ENCODE data around the gene NRXN3. TPM values are rescaled to one million over a fixed set of nuclear protein-coding genes. Genes with fewer than 3 reads are reported as not detected.
A peak's percentile ranks its signal among the peaks of the same experiment; 100 is the strongest.

NRXN3 gene
- total RNA-seq, 1 donor from 2014 or later: 5.9 TPM

- Mint-ChIP-seq H3K4me3 (no peak overlapping the region), H3K4me1 (peaks cover 12% of the 10 kb centered on the region), H3K27me3 (ENCODE audit: insufficient read depth, low read depth) (no peaks in the 10 kb centered on the region), H3K9me3 (no peaks in the 10 kb centered on the region), H3K27ac (no peak overlapping the region), H3K36me3 (peaks cover 3% of the 10 kb centered on the region)
- no peaks in the 10 kb centered on the region for H3K27me3 ChIP-seq
- no peak overlapping the region for H2AFZ ChIP-seq (replicated peaks)
- peak; percentile 66 for DNase-seq (ENCODE audit: low spot score)
- H3K9ac ChIP-seq: no peak overlapping the region
- H3K36me3 ChIP-seq: no peaks in the 10 kb centered on the region
- H3K4me2 ChIP-seq: peak overlapping the region; percentile 53
- no peaks in the 10 kb centered on the region for H3K9me3 ChIP-seq (ENCODE audit: low read depth)
- H3K4me3 ChIP-seq: no peak overlapping the region
- peaks cover 16% of the 10 kb centered on the region for H3F3A ChIP-seq (ENCODE audit: low read depth)
- H3K27ac ChIP-seq: no peak overlapping the region
- no peaks in the 10 kb centered on the region for H4K20me1 ChIP-seq (ENCODE audit: low read depth)
- H3K4me1 ChIP-seq: peaks cover 43% of the 10 kb centered on the region
- no peak for TF ChIP-seq EZH2 (IDR thresholded peaks at IDR 0.05)
- TF ChIP-seq EZH2phosphoT487 (IDR thresholded peaks at IDR 0.05): peak; percentile 84
- TF ChIP-seq, protein P1, sequence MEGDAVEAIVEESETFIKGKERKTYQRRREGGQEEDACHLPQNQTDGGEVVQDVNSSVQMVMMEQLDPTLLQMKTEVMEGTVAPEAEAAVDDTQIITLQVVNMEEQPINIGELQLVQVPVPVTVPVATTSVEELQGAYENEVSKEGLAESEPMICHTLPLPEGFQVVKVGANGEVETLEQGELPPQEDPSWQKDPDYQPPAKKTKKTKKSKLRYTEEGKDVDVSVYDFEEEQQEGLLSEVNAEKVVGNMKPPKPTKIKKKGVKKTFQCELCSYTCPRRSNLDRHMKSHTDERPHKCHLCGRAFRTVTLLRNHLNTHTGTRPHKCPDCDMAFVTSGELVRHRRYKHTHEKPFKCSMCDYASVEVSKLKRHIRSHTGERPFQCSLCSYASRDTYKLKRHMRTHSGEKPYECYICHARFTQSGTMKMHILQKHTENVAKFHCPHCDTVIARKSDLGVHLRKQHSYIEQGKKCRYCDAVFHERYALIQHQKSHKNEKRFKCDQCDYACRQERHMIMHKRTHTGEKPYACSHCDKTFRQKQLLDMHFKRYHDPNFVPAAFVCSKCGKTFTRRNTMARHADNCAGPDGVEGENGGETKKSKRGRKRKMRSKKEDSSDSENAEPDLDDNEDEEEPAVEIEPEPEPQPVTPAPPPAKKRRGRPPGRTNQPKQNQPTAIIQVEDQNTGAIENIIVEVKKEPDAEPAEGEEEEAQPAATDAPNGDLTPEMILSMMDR (IDR thresholded peaks at IDR 0.05): no peak
- no peaks in the 10 kb centered on the region for H3K79me2 ChIP-seq (ENCODE audit: low read depth)
Measured at GRCh38 chr14:79493081-79493645, 1323.0 kb downstream of the NRXN3 start.

DNA sequence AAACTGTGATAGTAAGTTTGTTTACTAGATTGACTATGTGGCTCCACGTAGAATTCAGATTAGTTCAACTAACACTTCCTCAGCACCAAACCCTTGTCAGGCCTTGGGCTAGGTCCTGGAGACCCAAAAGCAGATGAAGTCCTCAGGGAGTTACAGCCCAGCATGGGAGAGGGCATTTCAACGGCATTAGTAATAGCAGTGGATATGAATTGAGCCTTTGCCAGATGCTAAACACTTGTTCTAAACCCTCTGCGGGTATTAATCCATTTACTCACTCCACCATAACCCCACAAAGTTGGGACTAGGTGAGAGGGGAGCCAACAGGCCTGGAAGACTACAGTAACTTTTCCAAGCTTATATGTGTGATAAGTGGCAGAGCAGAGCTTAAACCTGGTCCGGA is 1326.5 kb downstream of the NRXN3 start:
- Histone ChIP-seq H3K36me3 (no peaks in the 10 kb centered on the region), H3K9ac (no peak overlapping the region), H3K79me2 (ENCODE audit: low read depth) (no peaks in the 10 kb centered on the region), H4K20me1 (ENCODE audit: low read depth) (no peaks in the 10 kb centered on the region), H3K4me1 (peaks cover 46% of the 10 kb centered on the region), H3K4me2 (no peak overlapping the region), H3K9me3 (ENCODE audit: low read depth) (no peaks in the 10 kb centered on the region), H3F3A (ENCODE audit: low read depth) (peaks cover 16% of the 10 kb centered on the region), H2AFZ (replicated peaks) (no peak overlapping the region), H3K4me3 (no peak overlapping the region), H3K27me3 (no peaks in the 10 kb centered on the region), H3K27ac (no peak overlapping the region)
- Mint-ChIP-seq H3K9me3 (no peaks in the 10 kb centered on the region), H3K27ac (no peak overlapping the region), H3K27me3 (ENCODE audit: insufficient read depth, low read depth) (no peaks in the 10 kb centered on the region), H3K4me3 (no peak overlapping the region), H3K4me1 (peaks cover 12% of the 10 kb centered on the region), H3K36me3 (no peaks in the 10 kb centered on the region)
- no peak for DNase-seq (ENCODE audit: low spot score)
- TF ChIP-seq, protein P1 (IDR thresholded peaks at IDR 0.05): no peak
- no peak for TF ChIP-seq EZH2 (IDR thresholded peaks at IDR 0.05)
- no peak for TF ChIP-seq EZH2phosphoT487 (IDR thresholded peaks at IDR 0.05)

DNA sequence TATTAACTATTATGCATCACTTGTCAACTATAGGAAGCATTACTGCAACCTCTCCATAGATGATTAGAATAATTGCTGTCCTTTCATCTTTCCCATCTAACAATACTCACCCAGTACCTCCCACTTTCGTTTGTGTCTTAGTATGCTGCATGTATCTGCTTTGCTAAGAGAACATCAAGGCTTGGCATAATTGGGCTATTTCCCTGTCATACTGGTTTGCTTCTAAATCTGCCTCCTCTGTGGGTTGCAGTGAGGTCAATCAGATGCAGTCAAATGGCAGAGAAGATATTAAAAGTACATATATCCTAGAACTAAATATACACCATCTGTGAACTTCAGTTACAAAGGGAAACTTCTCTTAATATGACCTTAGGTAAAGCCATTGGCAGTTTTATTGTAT is 1330.3 kb downstream of the NRXN3 start:
- H3K9me3 Mint-ChIP-seq: no peaks in the 10 kb centered on the region
- Histone ChIP-seq H3K36me3 (no peaks in the 10 kb centered on the region), H3F3A (ENCODE audit: low read depth) (no peaks in the 10 kb centered on the region), H3K9me3 (ENCODE audit: low read depth) (no peaks in the 10 kb centered on the region), H3K4me3 (no peak overlapping the region), H3K27ac (no peak overlapping the region), H3K27me3 (no peaks in the 10 kb centered on the region), H2AFZ (replicated peaks) (no peak overlapping the region), H4K20me1 (ENCODE audit: low read depth) (no peaks in the 10 kb centered on the region), H3K9ac (no peak overlapping the region), H3K4me2 (no peak overlapping the region), H3K79me2 (ENCODE audit: low read depth) (no peaks in the 10 kb centered on the region), H3K4me1 (peaks cover 26% of the 10 kb centered on the region)
- DNase-seq (ENCODE audit: low spot score): no peak
- no peak overlapping the region for H3K27ac Mint-ChIP-seq
- H3K27me3 Mint-ChIP-seq (ENCODE audit: insufficient read depth, low read depth): no peaks in the 10 kb centered on the region
- H3K4me1 Mint-ChIP-seq: peaks cover 8% of the 10 kb centered on the region
- no peak overlapping the region for H3K4me3 Mint-ChIP-seq
- TF ChIP-seq, protein P1 (IDR thresholded peaks at IDR 0.05): no peak
- TF ChIP-seq EZH2 (IDR thresholded peaks at IDR 0.05) (no peak), EZH2phosphoT487 (IDR thresholded peaks at IDR 0.05) (no peak)
- H3K36me3 Mint-ChIP-seq: no peaks in the 10 kb centered on the region
